Activated CD4-positive, CD25-positive, alpha-beta regulatory T cell treated with anti-CD3 and anti-CD28 coated beads, Interleukin-2, amount 50 U/mL, for 72 hours (primary cell): Measurements from ENCODE around the gene MADD.

Experiments used
- DNase-seq: peaks from one replicate; pipeline ENCODE4 v3.0.0; 2021

Gene MADD

GRCh38 chr11:47269829-47270305 lies at the start of gene MADD:
TSS of gene MADD (plus strand) at chr11:47270133.
- peak; percentile 90 for DNase-seq

GRCh38 chr11:47220401-47220821 lies 49.5 kb upstream of the MADD start:
- no peak for DNase-seq

GRCh38 chr11:47222696-47223095 lies 47.2 kb upstream of the MADD start:
- no peak for DNase-seq

GRCh38 chr11:47225552-47226400 lies 44.2 kb upstream of the MADD start:
- DNase-seq, result no peak

- no peak for DNase-seq
These were observed 40.8 kb upstream of the MADD start for GRCh38 chr11:47229161-47229560.

GRCh38 chr11:47233051-47233450 lies 36.9 kb upstream of the MADD start:
- no peak for DNase-seq

- DNase-seq, result no peak
These were observed 35.8 kb upstream of the MADD start for GRCh38 chr11:47233989-47234668.

GRCh38 chr11:47234669-47235100 lies 35.2 kb upstream of the MADD start:
- no peak for DNase-seq

GRCh38 chr11:47235163-47235562 lies 34.8 kb upstream of the MADD start:
- no peak for DNase-seq

GRCh38 chr11:47236482-47236881 lies 33.5 kb upstream of the MADD start:
- no peak for DNase-seq

- no peak for DNase-seq
These were observed 30.1 kb upstream of the MADD start for GRCh38 chr11:47239852-47240251.

GRCh38 chr11:47241841-47242301 lies 28.1 kb upstream of the MADD start:
- no peak for DNase-seq

- no peak for DNase-seq
These were observed 27.2 kb upstream of the MADD start for GRCh38 chr11:47242596-47243192.

- no peak for DNase-seq
These were observed 26.5 kb upstream of the MADD start for GRCh38 chr11:47243454-47243853.

- no peak for DNase-seq
These were observed 25.2 kb upstream of the MADD start for GRCh38 chr11:47244448-47245350.

GRCh38 chr11:47245611-47246357 lies 24.1 kb upstream of the MADD start:
- no peak for DNase-seq

GRCh38 chr11:47247502-47247901 lies 22.4 kb upstream of the MADD start:
- no peak for DNase-seq

GRCh38 chr11:47248304-47248663 lies 21.6 kb upstream of the MADD start:
- DNase-seq, result no peak

- DNase-seq, result peak; percentile 85
These were observed 21.1 kb upstream of the MADD start, which contains the start of gene ACP2 for GRCh38 chr11:47248664-47249377. TSS of gene ACP2 (minus strand) at chr11:47248814. CDS start at chr11:47248789, 25 bp downstream.

GRCh38 chr11:47249378-47249715 lies 20.6 kb upstream of the MADD start:
- no peak for DNase-seq

- DNase-seq, result no peak
These were observed 18.2 kb upstream of the MADD start for GRCh38 chr11:47251751-47252150.
